Activated B cell treated with CpG ODN at 0.5 μM for 24 hours (primary cell): ENCODE data around the gene GALNT14. TPM values are rescaled to one million over a fixed set of nuclear protein-coding genes. Genes with fewer than 3 reads are reported as not detected.

Source experiments
- ATAC-seq: fragments of 200-7000 bp; cut with Tn5 transposase; one replicate; pipeline ENCODE4 v1.10.0; 2021; ENCODE audit warnings: low read depth, mild to moderate bottlenecking, moderate library complexity
- CTCF ChIA-PET: fragments of 350-600 bp; sonication (Branson Sonifier 250); formaldehyde crosslinking; loops from one replicate; lab custom pipeline; 2021; ENCODE audit warnings: antibody characterized with exemption; lab: Charles Lee
- POLR2A ChIA-PET: fragments of 350-600 bp; sonication (Branson Sonifier 250); formaldehyde crosslinking; loops from one replicate; lab custom pipeline; 2021; ENCODE audit warnings: antibody characterized with exemption; lab: Charles Lee
- DNase-seq: peaks from one replicate; pipeline ENCODE4 v3.0.0; 2022
- H3K27ac Mint-ChIP-seq: one replicate; pipeline ENCODE4 v1.8.0; 2020; ENCODE audit warnings: mixed read lengths
- H3K27me3 Mint-ChIP-seq: one replicate; pipeline ENCODE4 v1.8.0; 2021; ENCODE audit warnings: mixed read lengths
- H3K36me3 Mint-ChIP-seq: one replicate; pipeline ENCODE4 v1.8.0; 2021; ENCODE audit warnings: low read depth, mixed read lengths
- H3K4me1 Mint-ChIP-seq: one replicate; pipeline ENCODE4 v1.8.0; 2021; ENCODE audit warnings: mixed read lengths
- H3K4me3 Mint-ChIP-seq: one replicate; pipeline ENCODE4 v1.8.0; 2020; ENCODE audit warnings: mild to moderate bottlenecking, mixed read lengths
- H3K9me3 Mint-ChIP-seq: one replicate; pipeline ENCODE4 v1.8.0; 2020; ENCODE audit warnings: mixed read lengths
- intact Hi-C: fragments of 100-400 bp; cut with micrococcal nuclease; formaldehyde crosslinking; loops from one replicate; pipeline ENCODE4 v1.15.1; 2024
- total RNA-seq: library from RNA; stranded (reverse); gene quantifications from 2 replicates; pipeline ENCODE4 v1.2.3, GENCODE V29; 2022
- TF ChIP-seq, protein P1 (sequence below): fragments of 200-600 bp; IDR thresholded peaks from one replicate; pipeline ENCODE4 v1.8.0; 2022; ENCODE audit warnings: antibody characterized with exemption, mild to moderate bottlenecking

GALNT14 gene
- total RNA-seq, 1 donor from 2014 or later: 6.6 TPM

DNA sequence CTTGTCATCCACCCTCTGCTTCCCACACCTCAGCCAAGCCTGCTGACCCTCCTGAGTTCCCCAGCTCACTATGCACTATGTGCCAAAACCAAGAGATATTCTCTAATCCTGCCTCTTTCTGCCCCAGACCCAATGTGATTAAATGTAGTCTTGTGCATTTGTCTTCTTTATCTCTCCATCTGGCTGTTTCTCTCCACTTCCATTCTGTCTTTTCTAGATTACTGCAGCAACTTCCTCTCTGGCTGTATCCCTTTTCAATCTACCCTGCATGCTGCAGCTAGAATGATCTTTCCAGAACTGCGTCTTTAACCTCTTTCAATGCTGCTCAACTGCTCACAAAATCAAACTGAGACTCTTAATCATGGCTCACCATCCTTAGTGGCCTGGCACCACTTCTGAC, 164.1 kb downstream of the GALNT14 start:
- no peak overlapping the region for H3K4me3 Mint-ChIP-seq
- POLR2A ChIA-PET: no interaction called here

DNA sequence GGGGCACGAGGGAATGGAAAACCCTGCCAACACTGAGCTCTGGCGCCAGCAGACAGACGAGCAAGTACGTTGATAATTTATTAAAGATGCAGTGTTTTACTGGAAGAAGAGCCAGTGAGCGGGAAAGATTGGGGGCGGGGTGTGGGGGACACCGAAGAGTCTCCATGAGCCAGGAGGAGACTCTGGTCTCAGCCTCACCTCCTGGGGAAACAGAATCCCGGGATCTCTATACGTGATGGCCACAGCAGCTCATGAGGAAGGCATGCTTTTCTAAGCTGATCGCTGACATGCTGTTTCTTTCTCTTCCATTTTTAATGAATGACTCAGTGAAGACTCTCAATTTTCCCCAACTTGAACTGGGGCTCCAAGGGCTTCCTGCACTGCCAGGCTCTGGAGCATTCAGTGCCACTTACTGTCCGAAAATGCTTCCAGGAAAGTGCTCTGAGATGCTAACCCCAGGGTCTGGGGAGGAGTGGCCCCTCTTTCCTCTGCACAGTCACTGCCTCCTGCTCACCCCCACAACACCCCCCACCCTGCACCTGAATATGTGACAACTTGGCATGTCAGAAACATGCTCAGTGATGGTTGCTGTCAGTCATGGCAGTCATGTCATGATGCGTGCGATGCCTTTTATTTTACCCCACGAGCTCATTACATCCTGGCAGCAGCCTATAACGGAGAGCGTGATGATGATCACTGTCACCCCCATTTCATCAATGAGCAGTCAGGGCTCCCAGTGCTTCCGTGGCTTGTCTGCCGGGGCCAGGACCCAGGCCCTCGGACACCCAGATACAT, 166.8 kb downstream of the GALNT14 start:
- no peak overlapping the region for H3K27ac Mint-ChIP-seq
- TF ChIP-seq, protein P1, sequence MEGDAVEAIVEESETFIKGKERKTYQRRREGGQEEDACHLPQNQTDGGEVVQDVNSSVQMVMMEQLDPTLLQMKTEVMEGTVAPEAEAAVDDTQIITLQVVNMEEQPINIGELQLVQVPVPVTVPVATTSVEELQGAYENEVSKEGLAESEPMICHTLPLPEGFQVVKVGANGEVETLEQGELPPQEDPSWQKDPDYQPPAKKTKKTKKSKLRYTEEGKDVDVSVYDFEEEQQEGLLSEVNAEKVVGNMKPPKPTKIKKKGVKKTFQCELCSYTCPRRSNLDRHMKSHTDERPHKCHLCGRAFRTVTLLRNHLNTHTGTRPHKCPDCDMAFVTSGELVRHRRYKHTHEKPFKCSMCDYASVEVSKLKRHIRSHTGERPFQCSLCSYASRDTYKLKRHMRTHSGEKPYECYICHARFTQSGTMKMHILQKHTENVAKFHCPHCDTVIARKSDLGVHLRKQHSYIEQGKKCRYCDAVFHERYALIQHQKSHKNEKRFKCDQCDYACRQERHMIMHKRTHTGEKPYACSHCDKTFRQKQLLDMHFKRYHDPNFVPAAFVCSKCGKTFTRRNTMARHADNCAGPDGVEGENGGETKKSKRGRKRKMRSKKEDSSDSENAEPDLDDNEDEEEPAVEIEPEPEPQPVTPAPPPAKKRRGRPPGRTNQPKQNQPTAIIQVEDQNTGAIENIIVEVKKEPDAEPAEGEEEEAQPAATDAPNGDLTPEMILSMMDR: no peak
- no peaks in the 10 kb centered on the region for H3K27me3 Mint-ChIP-seq
- H3K36me3 Mint-ChIP-seq: no peaks in the 10 kb centered on the region
- ChIA-PET CTCF (no interaction called here), POLR2A (no interaction called here)
- intact Hi-C loops: no loop called here
- no peaks in the 10 kb centered on the region for H3K4me1 Mint-ChIP-seq
- DNase-seq (no peak), ATAC-seq (no peak)
- H3K9me3 Mint-ChIP-seq: no peaks in the 10 kb centered on the region
- no peak overlapping the region for H3K4me3 Mint-ChIP-seq

More for the DNA sequence above, 164.1 kb downstream of the GALNT14 start:
- no peaks in the 10 kb centered on the region for H3K9me3 Mint-ChIP-seq
- H3K4me1 Mint-ChIP-seq: no peaks in the 10 kb centered on the region
- no peak for ATAC-seq
- no peaks in the 10 kb centered on the region for H3K27me3 Mint-ChIP-seq
- no peak overlapping the region for H3K27ac Mint-ChIP-seq
- no peak for DNase-seq
- intact Hi-C loops: no loop called here
- CTCF ChIA-PET: no interaction called here
- TF ChIP-seq, protein P1: no peak
- H3K36me3 Mint-ChIP-seq: no peaks in the 10 kb centered on the region

DNA sequence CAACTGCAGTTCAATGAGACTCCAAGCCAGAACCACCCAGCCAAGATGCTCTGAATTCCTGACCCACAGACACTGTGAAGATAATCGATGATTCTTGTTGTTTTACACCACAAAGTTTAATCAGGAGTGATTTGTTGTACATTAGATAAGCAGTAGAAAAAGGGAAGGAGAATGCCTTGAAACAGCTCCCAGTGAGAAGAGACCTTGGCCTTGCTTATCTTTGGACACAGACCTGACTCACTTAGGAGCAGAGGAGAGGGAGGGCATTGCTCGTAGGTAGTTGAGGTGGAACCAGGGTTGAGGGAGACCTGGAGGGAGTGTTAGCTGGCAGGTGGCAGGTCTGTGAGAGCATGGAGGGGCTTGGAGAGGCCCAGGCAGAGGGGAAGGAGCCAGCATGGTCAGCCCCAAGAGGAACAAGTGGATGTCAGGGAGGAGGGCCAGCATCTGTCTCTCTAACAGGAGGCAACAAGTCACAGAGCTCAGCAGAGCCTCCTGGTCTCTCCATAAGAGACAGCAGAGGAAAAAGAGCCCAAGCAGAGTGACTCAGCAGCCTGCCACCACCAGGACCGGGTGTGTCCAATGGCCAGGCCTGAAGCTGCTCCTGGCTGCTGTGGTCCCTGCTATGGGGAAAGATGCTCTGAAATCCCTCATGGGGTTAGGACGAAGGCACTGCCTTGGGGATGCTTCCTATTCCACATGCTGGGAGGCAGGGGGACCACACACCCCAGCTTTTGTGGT, 169.4 kb downstream of the GALNT14 start:
- ChIA-PET CTCF (no interaction called here), POLR2A (no interaction called here)
- no peak overlapping the region for H3K4me3 Mint-ChIP-seq
- H3K27me3 Mint-ChIP-seq: no peaks in the 10 kb centered on the region
- H3K9me3 Mint-ChIP-seq: no peaks in the 10 kb centered on the region
- no peak overlapping the region for H3K27ac Mint-ChIP-seq
- intact Hi-C loops: no loop called here
- no peak for DNase-seq
- TF ChIP-seq, protein P1: no peak
- no peaks in the 10 kb centered on the region for H3K36me3 Mint-ChIP-seq
- no peaks in the 10 kb centered on the region for H3K4me1 Mint-ChIP-seq
- ATAC-seq: no peak

DNA sequence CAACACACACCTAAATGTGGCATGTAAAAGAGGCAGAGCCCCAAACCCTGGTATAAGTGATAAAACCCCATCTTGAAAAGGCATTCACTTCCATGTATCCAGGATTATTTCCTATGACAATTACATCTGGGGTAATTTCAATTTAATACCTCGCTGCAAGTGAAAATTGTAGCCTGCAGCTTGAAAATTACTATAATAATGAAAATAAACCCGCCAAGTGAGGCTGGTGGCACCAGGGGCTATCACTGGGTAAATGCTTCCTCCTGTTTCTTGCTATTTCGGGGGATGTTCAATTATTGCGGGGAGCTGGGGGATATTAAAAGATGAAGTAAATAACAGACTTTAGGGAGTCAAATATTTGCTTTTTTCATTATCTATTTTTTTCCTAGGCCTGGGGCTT, 171.5 kb downstream of the GALNT14 start:
- CTCF ChIA-PET: no interaction called here
- POLR2A ChIA-PET: no interaction called here

More for the DNA sequence above, 171.5 kb downstream of the GALNT14 start:
- H3K27ac Mint-ChIP-seq: no peak overlapping the region
- H3K36me3 Mint-ChIP-seq: no peaks in the 10 kb centered on the region
- H3K4me3 Mint-ChIP-seq: no peak overlapping the region
- DNase-seq (no peak), ATAC-seq (no peak)
- intact Hi-C loops: no loop called here
- no peaks in the 10 kb centered on the region for H3K4me1 Mint-ChIP-seq
- TF ChIP-seq, protein P1: no peak
- H3K27me3 Mint-ChIP-seq: no peaks in the 10 kb centered on the region
- H3K9me3 Mint-ChIP-seq: no peaks in the 10 kb centered on the region
